RWPE2 (cell line): ENCODE data around the gene NUP188.
A peak's percentile ranks its signal among the peaks of the same experiment; 100 is the strongest.

Experiments used
- ATAC-seq: fragments of 200-7000 bp; cut with Tn5 transposase; 3 replicates; pipeline ENCODE4 v1.9.1; 2021; ENCODE audit warnings: low read depth
- DNase-seq: peaks from one replicate; pipeline ENCODE4 v3.0.0-alpha.2; 2020; ENCODE audit warnings: low spot score
- H3K27ac ChIP-seq: fragments of 450-650 bp; 2 replicates; pipeline ENCODE4 v1.5.1; 2017; ENCODE audit warnings: mild to moderate bottlenecking; ENCODE audit not compliant: poor library complexity, severe bottlenecking
- H3K27me3 ChIP-seq: fragments of 250-450 bp; sonication (Bioruptor Pico); 2 replicates; pipeline ENCODE4 v1.5.1; 2021; ENCODE audit warnings: mild to moderate bottlenecking, moderate library complexity; ENCODE audit not compliant: insufficient read depth, poor library complexity, severe bottlenecking
- H3K36me3 ChIP-seq: fragments of 250-450 bp; sonication (Bioruptor Pico); 2 replicates; pipeline ENCODE4 v1.5.1; 2020; ENCODE audit warnings: low read depth, mild to moderate bottlenecking, moderate library complexity
- H3K4me1 ChIP-seq: fragments of 250-450 bp; sonication (Bioruptor Pico); 2 replicates; pipeline ENCODE4 v1.5.1; 2021; ENCODE audit warnings: mild to moderate bottlenecking, moderate library complexity; ENCODE audit not compliant: insufficient read depth, poor library complexity, severe bottlenecking
- H3K4me3 ChIP-seq: fragments of 250-450 bp; sonication (Bioruptor Pico); 2 replicates; pipeline ENCODE4 v1.5.1; 2021; ENCODE audit warnings: mild to moderate bottlenecking, moderate library complexity; ENCODE audit not compliant: severe bottlenecking
- H3K9me3 ChIP-seq: fragments of 250-450 bp; sonication (Bioruptor Pico); 2 replicates; pipeline ENCODE4 v1.5.1; 2021; ENCODE audit warnings: mild to moderate bottlenecking, moderate library complexity; ENCODE audit not compliant: severe bottlenecking
- TF ChIP-seq, protein P1 (sequence below): fragments of 450-650 bp; IDR thresholded peaks from one replicate; pipeline ENCODE4 v1.5.1; 2017; ENCODE audit warnings: mild to moderate bottlenecking, moderate library complexity; ENCODE audit not compliant: poor library complexity, severe bottlenecking

The NUP188 gene

DNA sequence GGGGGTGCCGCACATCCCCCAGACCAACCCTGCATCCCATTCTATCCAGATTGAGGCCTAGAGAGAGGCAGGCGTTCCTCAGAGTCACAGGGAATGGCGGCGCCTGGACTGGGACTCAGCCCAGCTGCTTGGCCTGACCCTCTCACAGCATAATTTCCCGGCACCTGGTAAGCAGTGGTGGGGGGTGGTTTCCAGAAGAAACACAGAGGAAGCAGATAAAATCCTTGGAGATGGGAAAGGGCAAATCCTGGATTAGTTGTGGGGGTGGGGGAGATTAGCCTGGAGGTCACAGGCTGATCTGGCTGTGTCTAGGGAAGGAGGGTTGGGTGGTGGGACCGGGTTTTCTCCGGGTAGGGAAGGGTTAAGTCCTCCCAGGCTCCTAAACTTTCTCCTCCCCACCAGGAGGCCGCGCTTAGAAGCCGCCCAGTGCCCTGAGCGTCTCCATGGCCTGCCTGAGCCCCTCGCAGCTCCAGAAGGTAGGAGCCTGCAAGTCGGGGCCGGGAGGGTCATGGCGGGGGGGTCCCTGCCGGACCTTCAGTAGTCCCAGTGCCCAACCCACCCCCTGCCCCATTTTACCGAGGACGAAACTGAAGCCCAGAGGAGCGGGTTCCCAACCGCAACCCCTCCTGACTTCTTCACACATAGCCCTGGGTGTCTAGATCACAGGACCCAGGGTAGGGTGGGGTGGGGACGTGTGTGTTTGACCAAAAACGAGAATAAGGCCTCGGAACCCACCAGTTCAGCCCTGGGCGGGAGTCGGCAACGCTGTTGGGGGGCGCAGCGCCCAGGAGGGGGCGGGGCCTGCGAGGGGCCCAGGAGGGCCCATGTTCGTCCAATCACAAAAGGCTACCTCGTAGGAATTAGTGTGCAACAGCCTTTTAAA is 25.4 kb upstream of the NUP188 start:
- H3K27ac ChIP-seq, result peak overlapping the region; percentile 33
- peaks cover 15% of the 10 kb centered on the region for H3K36me3 ChIP-seq
- peaks cover 10% of the 10 kb centered on the region for H3K4me1 ChIP-seq
- ATAC-seq (peak; percentile 20; the same call in 2 of the 3 replicates), DNase-seq (no peak)
- TF ChIP-seq, protein P1, sequence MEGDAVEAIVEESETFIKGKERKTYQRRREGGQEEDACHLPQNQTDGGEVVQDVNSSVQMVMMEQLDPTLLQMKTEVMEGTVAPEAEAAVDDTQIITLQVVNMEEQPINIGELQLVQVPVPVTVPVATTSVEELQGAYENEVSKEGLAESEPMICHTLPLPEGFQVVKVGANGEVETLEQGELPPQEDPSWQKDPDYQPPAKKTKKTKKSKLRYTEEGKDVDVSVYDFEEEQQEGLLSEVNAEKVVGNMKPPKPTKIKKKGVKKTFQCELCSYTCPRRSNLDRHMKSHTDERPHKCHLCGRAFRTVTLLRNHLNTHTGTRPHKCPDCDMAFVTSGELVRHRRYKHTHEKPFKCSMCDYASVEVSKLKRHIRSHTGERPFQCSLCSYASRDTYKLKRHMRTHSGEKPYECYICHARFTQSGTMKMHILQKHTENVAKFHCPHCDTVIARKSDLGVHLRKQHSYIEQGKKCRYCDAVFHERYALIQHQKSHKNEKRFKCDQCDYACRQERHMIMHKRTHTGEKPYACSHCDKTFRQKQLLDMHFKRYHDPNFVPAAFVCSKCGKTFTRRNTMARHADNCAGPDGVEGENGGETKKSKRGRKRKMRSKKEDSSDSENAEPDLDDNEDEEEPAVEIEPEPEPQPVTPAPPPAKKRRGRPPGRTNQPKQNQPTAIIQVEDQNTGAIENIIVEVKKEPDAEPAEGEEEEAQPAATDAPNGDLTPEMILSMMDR, result no peak
- H3K4me3 ChIP-seq, result peak overlapping the region; percentile 30
- no peaks in the 10 kb centered on the region for H3K27me3 ChIP-seq
- H3K9me3 ChIP-seq, result no peaks in the 10 kb centered on the region

DNA sequence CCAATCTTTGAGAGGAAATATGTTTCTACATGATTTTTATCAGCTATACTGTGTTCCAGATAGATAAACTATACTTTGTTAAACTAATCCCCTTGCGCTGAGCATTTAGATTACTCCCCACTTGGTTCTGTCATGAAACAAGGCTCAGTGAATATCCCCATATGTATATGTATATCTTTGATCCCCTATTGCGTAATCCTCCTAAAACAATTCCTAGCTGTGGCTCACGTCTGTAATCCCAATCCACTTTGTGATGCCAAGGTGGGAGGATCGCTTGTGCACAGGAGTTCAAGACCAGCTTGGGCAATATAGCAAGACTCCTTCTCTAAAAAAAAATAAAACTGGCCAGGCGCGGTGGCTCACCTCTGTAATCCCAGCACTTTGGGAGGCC is 24.0 kb upstream of the NUP188 start:
- Histone ChIP-seq H3K4me3 (no peak overlapping the region), H3K36me3 (peaks cover 6% of the 10 kb centered on the region; the same call in 1 of the 2 replicates), H3K9me3 (no peaks in the 10 kb centered on the region), H3K4me1 (peaks cover 10% of the 10 kb centered on the region), H3K27me3 (no peaks in the 10 kb centered on the region), H3K27ac (no peak overlapping the region)
- TF ChIP-seq, protein P1, result no peak
- no peak for ATAC-seq
- no peak for DNase-seq

DNA sequence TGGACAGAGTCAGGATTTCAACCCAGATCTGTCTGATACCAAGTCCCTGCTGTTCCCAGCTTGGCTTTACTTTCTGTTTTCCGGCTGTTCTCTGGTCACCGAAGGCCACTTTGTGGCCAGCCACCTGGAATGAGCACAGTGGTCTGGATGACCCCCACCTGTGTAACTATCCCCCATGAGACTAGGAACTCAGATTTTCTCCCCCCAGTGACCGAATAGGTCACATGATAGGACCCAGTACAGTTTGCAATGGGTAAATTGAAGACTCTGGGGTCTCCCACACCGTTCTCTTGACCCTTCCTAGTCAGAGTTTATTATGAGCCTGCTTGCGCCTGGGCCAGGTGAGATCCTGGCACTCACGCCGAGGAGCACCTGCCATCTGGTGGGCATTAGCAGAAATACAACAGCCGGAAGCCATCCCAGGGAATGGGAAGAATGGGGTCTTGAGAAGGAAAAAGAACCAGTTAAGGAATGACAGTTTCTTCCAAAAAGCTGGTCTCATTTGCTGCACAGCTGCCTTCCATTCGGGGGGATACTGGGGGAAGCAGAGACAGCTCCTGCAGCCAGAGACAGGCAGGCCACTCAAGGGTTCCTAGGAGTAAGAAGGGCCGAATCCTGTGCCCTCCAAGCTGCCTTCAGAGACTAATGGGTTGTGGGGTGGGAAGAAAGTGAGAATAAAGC is 19.6 kb upstream of the NUP188 start:
- Histone ChIP-seq H3K27ac (peak overlapping the region; percentile 3), H3K27me3 (no peaks in the 10 kb centered on the region), H3K4me1 (no peaks in the 10 kb centered on the region), H3K9me3 (no peaks in the 10 kb centered on the region), H3K4me3 (no peak overlapping the region), H3K36me3 (no peaks in the 10 kb centered on the region)
- TF ChIP-seq, protein P1, result peak; percentile 95
- peak; percentile 78 for ATAC-seq
- DNase-seq, result no peak

DNA sequence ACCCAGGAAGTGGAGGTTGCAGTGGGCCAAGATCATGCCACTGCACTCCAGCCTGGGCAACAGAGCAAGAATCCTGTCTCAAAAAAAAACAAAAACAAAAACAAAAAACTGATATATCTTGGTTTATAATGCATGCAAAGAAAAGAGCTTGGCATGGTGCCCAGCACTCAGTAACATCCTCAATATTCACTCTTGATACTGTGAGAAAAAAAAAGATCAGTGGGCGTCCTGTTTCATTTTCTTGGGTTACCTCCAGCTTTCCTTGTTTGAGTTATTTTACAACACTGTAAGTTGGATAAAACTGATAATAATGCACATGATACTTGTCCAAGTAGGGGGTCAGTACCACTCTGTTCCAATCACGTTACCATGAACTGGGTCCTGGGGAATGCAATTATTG is 18.9 kb upstream of the NUP188 start:
- ATAC-seq (no peak), DNase-seq (no peak)
- Histone ChIP-seq H3K27ac (peak overlapping the region; percentile 3), H3K27me3 (no peaks in the 10 kb centered on the region), H3K4me3 (no peak overlapping the region), H3K9me3 (no peaks in the 10 kb centered on the region), H3K4me1 (no peaks in the 10 kb centered on the region), H3K36me3 (no peaks in the 10 kb centered on the region)
- TF ChIP-seq, protein P1, result no peak

DNA sequence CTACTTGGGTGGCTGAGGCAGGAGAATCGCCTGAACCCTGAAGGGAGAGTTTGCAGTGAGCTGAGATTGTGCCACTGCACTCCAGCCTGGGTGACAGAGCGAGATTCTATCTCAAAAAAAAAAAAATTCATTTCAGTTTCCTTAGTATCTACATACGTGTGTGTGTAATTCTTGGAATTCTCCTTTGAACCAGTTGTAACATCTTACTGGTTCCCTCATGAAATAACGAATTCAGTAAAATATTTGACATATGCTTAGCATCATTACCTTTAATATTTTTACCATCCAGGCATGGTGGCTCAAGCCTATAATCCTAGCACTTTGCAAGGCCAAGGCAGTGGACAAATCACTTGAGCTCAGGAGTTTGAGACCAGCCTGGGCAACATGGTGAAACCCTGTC is 17.9 kb upstream of the NUP188 start:
- Histone ChIP-seq H3K4me1 (no peaks in the 10 kb centered on the region), H3K27ac (no peak overlapping the region), H3K36me3 (no peaks in the 10 kb centered on the region), H3K27me3 (no peaks in the 10 kb centered on the region), H3K4me3 (no peak overlapping the region), H3K9me3 (no peaks in the 10 kb centered on the region)
- TF ChIP-seq, protein P1, result no peak
- DNase-seq, result no peak
- no peak for ATAC-seq
